Left cardiac atrium (tissue), 4 donors: ENCODE results near the gene L3MBTL4. TPM values are rescaled to one million over a fixed set of nuclear protein-coding genes. Genes with fewer than 3 reads are reported as not detected.
"Not testable (repeated sequence)": the region's sequence is repeated elsewhere in the genome, so short reads cannot be mapped to it uniquely, and the experiment has no call there.

Experiments
- ATAC-seq, 2 donors: fragments of 200-7000 bp; cut with Tn5 transposase; one replicate each; pipeline ENCODE4 v1.9.1; 2020; ENCODE audit warnings: mild to moderate bottlenecking in 2 of 2, moderate library complexity in 2 of 2
- DNase-seq: peaks from one replicate; pipeline ENCODE4 v3.0.0-alpha.2; 2020
- intact Hi-C, 2 donors: fragments of 100-400 bp; cut with DNase I; formaldehyde crosslinking; loops; one replicate each; pipeline versions ENCODE4 v1.14.1 to v1.15.1; 2022 to 2023
- total RNA-seq, 2 donors: library from RNA; stranded (reverse); fragmentation: NEBNext Ultra II Directional; extraction: Animal tissue kit (Norgen Biotek cat#: 25700); gene quantifications; one replicate each; pipeline ENCODE4 v1.2.1, GENCODE V29; 2021
- donor health status: DM: no; HTN: yes; CAD: no.
- donor health status: DM: no; HTN: yes; CAD: no; lungs with severe emphysema.
- donor health status: DM: yes; HTN: yes; CAD: no.
- donor health status: Dilated cardiomyopathy.

Gene L3MBTL4
- total RNA-seq, 2 donors from 2014 or later, result 15.1 to 19.1 TPM

DNA sequence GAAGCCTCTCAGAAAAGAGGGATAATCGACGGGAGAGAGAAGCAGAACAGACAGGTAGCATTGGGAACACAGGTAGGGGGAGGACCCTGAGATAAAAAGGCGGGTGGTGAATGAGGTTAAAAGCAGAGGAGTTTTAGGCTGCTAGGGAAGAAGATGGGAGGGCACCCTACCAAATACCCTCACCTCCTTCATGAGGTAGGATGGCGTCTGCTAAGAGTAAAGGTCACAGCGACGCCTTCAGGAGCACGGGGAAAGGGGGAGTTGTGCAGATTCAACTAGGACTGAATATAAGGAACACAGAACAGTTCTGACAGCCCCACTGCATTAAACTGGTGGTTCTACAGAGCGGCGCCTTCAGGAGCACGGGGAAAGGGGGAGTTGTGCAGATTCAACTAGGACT is 142.6 kb downstream of the L3MBTL4 start:
- ATAC-seq, DNase-seq, intact Hi-C loops: not testable (repeated sequence)

DNA sequence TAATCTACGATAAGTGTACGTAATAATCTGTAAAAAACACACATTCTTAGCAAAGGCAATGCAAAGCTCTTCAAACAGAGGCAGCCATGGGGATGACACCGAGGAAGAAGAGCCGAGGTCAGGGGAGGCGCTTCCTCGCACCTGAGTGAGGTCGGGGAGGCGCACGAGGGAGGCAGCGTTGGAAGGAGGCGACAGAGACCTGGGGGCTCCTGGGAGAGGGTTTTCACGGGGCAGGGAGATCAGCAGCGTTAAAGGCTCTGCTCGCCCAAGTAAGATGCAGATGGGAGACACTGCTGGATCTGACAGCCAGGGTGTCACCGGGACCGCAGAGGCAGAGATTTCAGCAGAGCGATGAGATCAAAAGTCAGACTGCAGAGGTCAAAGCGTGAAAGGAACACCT is 143.1 kb downstream of the L3MBTL4 start:
- DNase-seq, result no peak
- ATAC-seq, result no peak
- intact Hi-C loops, result no loop called here

DNA sequence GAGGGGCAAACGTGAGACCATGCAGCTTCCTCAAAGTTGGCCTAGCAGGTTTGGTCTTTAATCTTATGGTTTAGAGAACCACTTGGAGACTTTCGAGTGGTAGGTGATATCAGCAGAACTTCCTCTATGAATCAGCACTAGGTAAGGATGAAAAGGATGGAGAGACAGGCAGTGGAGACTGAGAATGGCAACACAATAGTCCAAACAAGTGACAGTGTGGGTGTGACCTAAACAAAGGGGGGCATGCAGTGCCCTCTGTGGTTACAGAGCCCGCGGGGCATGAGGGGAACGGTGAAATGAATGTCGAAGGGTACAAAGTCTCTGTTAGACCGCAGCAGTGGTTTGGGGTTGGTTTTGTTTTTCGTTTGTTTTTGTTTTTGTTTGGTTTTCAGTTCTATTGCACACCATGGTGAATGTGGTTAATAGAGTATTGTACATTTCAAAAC is 143.9 kb downstream of the L3MBTL4 start:
- intact Hi-C loops, result no loop called here
- ATAC-seq, result no peak
- DNase-seq, result no peak

DNA sequence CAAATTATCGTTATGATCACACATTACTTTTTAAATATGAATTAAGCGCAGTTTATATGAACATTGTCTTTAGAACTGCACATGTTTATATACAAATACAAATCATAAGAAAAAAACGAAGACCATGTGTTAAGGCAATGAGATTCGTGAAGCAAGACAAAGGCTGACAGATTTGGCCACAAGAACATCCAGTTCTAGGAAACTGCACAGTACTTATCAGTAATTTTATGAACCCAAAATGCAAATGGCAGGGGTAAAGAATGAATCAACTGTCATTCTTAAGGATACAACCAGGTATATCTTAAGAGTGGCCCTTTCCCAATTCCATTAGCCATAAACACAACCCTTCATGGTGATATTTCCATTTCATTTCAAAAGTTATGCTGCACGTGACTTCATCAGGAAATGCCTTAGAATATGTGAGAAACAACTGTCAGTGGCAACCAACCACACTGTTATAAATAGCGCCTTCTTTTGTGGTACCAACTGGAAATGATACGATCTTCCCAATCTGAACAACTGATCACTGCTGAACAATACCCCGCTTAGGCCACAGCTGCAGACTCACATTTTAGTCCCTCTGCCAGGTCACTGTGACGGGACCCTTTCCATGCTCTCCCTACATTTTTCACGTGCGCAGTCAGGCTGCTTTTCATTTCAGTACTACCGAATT is 144.9 kb downstream of the L3MBTL4 start:
- intact Hi-C loops, result no loop called here
- no peak for ATAC-seq
- DNase-seq, result no peak

DNA sequence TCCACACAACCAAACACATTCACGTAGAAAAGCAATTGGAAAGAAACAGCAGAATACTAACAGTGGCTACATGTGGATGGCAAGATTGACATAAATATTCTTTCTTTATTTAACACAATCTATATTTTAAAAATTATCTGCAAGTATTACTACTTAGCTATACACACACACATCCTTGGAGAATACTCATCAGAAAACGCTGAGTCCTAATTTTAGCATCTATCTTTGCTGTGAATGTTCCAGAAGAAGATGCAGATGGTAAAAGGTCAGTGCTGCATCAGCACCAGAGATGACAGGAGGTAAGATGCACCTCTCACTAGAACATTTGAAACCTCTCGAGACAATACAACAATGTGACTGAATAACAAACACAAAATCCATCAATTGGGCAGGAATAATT is 148.5 kb downstream of the L3MBTL4 start:
- intact Hi-C loops, result no loop called here
- DNase-seq, result no peak
- ATAC-seq, result no peak

DNA sequence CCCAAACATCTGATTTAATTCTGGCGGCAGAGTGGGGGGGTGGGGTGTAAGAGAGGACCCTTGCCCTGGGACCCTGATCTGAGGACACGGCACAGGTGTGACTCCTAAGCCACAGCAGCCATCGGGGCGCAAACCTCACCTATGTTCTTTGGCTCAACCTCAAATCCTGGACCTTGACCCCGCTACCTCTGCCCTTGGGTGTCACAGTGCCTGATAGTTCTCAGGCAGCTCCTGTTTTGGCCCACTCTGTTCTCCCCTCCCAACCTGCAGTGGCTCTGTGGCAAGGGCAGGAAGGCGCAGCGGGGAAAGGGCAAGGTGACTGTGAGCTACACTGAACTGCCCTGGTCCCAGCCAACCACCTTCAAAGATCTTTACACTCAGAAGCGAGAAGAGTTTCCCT is 152.8 kb downstream of the L3MBTL4 start:
- no peak for DNase-seq
- intact Hi-C loops, result no loop called here
- ATAC-seq, result no peak

DNA sequence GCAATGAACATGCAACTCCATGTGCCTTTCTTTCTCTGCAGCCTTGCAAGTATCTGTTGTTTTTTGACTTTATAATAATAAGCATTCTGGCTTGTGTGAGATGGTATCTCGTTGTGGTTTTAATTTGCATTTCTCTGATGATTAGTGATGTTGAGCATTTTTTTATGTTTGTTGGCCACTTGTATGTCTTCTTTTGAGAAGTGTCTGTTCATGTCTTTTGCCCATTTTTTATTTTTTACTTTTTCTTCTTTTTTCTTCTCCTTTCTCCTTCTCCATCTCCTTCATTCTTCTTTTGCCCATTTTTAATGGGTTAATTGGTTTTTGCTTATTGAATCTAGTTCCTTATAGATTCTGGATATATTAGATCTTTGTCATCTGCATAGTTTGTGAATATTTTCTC is 155.4 kb downstream of the L3MBTL4 start:
- not testable (repeated sequence) for ATAC-seq, DNase-seq
- intact Hi-C loops, result loop anchor here in 1 of 2 donors (10.0 kb wide), 2 partner anchors 135 to 145 kb away; no protein-coding TSS in a partner anchor

DNA sequence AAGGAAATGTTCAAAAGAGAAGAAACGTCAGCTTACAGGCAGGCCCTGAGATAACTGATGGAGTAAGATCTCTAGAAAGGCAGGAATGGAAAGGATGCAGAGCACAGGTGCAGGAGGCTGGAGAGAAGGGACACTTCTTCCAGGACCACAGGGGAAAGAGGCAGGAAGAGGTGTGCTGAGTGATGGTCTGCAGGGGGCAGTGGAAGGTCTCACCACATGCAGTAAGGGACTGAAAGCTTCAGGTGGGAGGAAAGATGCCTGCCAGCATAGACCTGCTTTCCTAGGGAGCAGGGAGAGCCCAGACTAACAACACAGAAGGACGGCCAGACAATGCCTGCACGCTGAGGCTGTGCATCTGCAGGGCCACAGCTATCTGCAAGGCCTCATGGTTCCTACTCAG is 156.8 kb downstream of the L3MBTL4 start:
- ATAC-seq (no peak), DNase-seq (no peak)
- intact Hi-C loops, result loop anchor here in 1 of 2 donors (10.0 kb wide), 2 partner anchors 133 to 147 kb away; no protein-coding TSS in a partner anchor

DNA sequence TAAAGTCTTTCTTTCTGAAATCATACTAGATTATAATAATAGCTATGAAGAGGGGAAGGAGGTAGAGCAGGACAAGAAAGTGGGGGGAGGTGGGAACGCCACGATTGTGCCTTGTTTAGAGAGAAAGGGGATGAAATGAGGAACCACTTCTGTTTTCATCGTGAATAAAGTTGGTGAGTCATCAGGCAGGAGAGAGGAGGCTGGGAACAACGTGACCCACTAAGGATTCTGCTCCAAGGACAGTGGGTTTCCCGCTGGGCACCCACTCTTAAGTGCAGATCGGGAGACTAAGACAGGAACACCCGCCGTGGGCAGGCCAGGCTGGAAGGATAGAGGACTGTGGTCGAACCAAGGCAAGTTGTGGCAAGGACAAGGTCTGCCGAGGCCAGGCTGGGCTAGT is 158.2 kb downstream of the L3MBTL4 start:
- intact Hi-C loops, result loop anchor here in 1 of 2 donors (10.0 kb wide), 2 partner anchors 132 to 148 kb away; no protein-coding TSS in a partner anchor
- no peak for DNase-seq
- peak in 1 of 2 donors; percentile 66 for ATAC-seq

DNA sequence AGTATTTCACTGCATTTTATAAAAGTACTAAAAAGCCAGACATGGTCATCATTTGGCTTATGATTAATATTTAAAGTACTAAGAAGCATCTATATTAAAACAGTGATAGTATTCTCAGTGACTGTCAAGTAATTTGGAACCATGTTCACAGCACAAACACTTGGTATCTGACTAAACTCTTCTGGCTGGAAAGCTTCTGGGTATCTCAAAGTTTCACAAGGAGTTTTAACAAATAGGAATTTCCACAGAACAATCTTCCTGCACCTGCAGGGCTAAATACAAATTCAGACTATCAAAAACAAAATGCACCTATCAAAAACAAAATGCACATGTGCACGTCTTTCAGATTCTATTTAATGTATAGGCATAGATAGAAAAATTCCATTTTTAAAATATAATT is 158.8 kb downstream of the L3MBTL4 start:
- intact Hi-C loops, result loop anchor here in 1 of 2 donors (10.0 kb wide), 2 partner anchors 131 to 149 kb away; no protein-coding TSS in a partner anchor
- ATAC-seq (no peak), DNase-seq (no peak)

DNA sequence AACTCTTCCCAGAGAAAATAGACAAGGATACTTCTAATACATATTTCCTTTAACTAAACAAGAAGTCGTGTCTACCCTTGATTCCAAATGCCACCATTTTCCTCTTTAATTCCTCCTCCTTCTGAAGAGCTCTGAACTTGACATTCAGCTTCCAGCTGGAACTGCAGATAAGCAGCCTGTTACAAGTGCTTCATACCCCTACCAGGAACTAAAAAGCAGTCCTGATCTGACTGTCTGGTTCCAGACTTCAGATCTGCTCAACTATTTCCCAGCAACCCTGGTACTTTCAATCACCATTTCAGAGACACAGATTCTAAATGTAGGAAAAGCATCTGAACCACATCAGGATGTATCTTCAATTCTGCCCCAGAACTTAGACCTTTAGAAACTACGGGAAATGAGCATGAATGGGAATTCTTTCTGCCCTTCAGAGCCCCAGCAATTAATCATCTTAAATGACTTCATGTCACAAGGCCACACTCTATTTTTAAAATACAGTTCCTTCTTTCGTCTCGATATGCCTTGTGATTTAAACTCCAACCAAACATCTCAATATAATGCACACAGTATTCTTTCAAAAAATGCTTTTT is 159.5 kb downstream of the L3MBTL4 start:
- intact Hi-C loops, result loop anchor here in 1 of 2 donors (10.0 kb wide), 2 partner anchors 130 to 150 kb away; no protein-coding TSS in a partner anchor
- ATAC-seq (peak; percentile 54 to 75), DNase-seq (no peak)

DNA sequence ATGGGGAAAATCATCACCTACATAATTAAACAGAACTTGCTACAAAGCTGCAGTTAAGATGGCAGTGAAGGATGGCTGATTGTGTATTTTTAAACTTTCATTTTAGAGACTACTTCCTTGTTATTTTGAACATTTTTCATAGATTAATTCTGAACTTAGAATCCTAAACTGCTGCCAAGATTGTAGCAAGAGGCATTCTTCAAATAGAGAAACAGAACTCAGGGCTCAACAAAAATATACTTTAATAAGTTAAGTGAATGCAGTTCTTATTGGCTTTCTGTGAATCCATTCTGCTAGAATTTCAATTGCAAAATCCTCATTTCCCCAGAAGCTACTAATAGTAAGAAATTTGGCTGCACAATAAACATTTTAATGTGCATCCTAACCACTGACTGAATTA is 160.3 kb downstream of the L3MBTL4 start:
- intact Hi-C loops, result loop anchor here in 1 of 2 donors (10.0 kb wide), 2 partner anchors 130 to 150 kb away; no protein-coding TSS in a partner anchor
- DNase-seq (no peak), ATAC-seq (no peak)

DNA sequence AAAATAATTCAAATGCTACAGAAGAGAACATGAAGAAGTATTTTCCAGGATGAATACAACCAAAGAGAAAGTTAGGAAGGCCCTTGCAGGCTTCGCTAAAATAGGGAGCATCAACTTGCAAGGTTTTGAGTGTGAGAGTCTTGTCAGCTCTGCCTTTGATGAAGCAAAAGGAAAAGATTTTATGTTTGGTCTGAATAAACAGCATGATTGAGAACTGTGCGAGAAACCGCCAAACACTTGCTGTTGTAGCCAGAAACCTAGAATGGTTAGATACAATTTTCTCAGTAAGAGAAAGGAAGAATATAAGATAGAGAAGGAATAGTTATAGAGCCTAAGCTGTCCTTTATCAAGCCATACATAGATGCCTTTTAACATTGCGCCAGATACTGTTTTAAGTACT is 163.6 kb downstream of the L3MBTL4 start:
- DNase-seq (no peak), ATAC-seq (no peak)
- intact Hi-C loops, result loop anchor here in 1 of 2 donors (10.0 kb wide), 2 partner anchors 126 to 154 kb away; no protein-coding TSS in a partner anchor

DNA sequence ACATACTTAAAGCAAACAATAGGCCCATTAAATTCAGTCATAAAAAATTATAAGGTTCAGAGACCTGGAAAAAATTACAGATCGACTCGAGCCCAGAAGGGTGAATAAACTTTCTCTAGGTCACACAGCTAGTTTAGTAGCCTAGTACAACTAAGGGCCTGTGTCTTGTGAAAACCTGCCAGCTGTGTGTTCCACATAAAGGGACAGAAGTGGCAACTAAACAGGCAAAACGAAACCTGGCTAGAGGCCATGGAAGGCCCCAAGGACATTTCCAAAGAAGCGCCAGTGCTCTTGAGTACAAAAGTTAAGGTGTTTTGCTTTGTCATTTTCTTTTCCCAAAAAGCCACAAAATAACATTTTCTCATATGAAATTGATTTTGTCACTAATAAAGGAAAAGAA is 164.9 kb downstream of the L3MBTL4 start:
- ATAC-seq, result peak in 1 of 2 donors; percentile 31
- intact Hi-C loops, result loop anchor here in 1 of 2 donors (10.0 kb wide), 2 partner anchors 125 to 155 kb away; no protein-coding TSS in a partner anchor
- no peak for DNase-seq

DNA sequence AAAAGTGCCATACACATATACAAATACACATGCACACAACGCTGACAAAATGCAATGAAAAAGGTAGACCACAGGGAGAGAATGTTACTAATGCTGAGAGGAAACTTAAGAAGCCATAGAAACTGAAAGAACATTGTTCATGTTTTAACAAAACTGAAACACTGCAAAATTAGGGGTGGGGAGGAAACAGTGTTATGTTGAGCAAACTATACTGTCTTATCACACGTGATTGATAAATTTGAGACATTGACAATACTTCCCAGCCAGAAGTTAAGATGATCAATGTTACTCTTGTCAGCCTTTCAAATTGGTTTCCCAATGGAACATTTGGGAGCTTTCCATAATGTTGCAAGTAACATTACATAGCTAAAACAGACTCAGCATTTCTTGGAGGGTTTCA is 165.5 kb downstream of the L3MBTL4 start:
- no peak for DNase-seq
- ATAC-seq, result no peak
- intact Hi-C loops, result no loop called here

DNA sequence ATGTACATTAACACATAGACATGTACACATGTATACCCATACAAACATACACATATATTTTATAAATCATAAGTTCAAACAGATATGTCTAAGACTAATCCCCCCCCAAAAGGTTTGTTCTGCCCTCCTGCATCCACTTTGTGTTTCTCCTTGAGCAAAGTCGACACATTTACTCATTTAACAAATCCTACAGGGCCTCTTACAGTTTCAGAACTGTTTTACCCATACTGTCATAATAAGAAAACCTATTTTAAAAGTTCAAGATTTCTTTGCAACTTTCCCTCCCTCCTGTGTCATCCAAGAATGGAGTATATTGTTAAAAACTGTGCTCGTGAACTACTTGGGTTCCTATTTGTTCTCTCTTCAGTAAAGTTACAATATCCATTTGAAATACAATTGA is 166.7 kb downstream of the L3MBTL4 start:
- intact Hi-C loops, result no loop called here
- ATAC-seq, result no peak
- DNase-seq, result no peak

DNA sequence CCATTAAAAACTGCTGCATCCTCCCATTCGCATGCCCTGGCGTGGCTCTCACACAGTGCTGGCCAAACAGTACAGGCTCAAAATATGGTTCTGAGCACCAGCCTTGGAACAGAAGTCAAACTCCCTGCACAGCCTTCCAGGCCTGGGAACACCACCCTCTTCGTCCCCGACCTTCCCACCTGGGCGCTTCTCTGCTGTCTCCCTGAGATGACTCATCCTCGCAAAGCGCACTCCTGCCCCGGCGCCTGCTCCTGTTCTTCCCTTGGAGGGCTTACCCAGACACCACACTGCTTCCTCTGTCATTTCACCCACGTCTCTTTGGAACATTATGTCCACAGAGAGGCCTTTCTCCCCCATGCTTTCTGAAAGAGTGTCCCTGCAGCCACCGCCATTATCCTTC is 172.7 kb downstream of the L3MBTL4 start:
- intact Hi-C loops, result no loop called here
- no peak for DNase-seq
- no peak for ATAC-seq

DNA sequence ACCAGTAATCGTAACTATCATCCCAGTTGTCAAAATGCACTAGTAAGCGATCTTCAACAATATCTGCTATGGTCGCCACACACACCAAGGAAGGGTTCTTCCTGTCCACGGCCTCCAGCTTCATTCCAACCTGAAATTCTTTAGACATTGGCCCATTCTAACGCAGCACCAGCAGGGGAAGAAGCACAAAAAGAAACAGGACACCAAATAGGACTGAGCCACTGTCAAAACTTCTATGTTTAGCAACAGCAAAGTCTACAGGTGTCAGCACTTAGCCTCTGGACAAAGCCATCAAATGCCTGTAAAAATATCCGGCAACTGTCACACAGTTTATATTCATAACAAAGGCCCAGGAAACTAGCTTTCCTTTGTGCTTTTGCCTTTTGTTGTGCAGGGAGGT is 175.0 kb downstream of the L3MBTL4 start:
- peak in 1 of 2 donors; percentile 55 for ATAC-seq
- intact Hi-C loops, result no loop called here

DNA sequence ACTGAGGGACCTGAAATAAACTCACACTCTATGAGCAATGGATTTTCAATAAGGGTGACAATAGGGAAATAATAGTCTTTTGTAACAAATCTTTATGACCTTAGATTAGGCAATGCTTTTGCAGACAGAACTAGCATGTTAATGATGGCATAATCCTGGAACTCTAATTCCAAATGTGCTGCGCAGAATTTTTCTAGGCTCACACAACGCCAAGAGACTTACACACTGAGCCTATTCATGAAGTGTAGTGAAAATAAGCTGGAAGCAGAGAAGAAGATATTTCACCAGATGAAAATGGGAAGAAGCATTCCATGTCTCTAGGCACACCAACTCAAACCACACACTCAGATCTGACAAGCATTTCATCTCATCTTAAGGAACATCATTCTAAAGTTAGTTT is 178.5 kb downstream of the L3MBTL4 start:
- intact Hi-C loops, result no loop called here
- no peak for DNase-seq
- ATAC-seq, result no peak

More for the DNA sequence above, 175.0 kb downstream of the L3MBTL4 start:
- no peak for DNase-seq

DNA sequence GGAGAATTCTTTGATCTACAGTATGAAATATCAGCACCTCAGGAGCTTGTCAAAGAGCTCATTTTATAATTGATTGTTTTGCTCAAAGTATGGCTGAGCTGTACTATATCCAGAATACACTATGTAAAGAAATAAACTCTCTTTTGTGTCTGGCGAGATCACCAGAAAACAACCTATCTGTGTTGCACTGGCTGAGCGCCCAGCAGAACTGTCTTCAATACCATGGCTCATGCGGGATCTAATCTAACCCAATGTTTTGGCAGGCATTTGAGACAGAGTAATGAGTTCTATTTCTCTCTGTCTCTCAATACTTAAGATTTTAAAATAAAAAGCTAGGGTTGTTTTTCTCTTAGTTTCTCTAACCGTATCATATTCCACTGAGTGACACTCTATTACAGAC is 192.4 kb downstream of the L3MBTL4 start:
- ATAC-seq, result no peak
- intact Hi-C loops, result no loop called here

More for the DNA sequence above, 192.4 kb downstream of the L3MBTL4 start:
- DNase-seq, result peak; percentile 28
